GM23248 (cell line): ENCODE results near the gene SBNO2. TPM values are rescaled to one million over a fixed set of nuclear protein-coding genes. Genes with fewer than 3 reads are reported as not detected.
A peak's percentile ranks its signal among the peaks of the same experiment; 100 is the strongest.
"Not testable (repeated sequence)": the region's sequence is repeated elsewhere in the genome, so short reads cannot be mapped to it uniquely, and the experiment has no call there.

ENCODE experiments used
- DNase-seq: peaks from one replicate; pipeline ENCODE4 v3.0.0-alpha.2; 2015
- H2AFZ ChIP-seq: fragments of 200-600 bp; sonication (generic); 2 replicates; pipeline ENCODE4 v1.6.1; 2016; ENCODE audit warnings: antibody characterized with exemption
- H3F3A ChIP-seq: fragments of 200-600 bp; sonication (generic); 2 replicates; pipeline ENCODE4 v1.6.1; 2016; ENCODE audit warnings: mild to moderate bottlenecking, antibody characterized with exemption, mixed run types; ENCODE audit not compliant: insufficient read depth
- H3K27ac ChIP-seq: fragments of 200-600 bp; sonication (generic); 2 replicates; pipeline ENCODE4 v1.5.1; 2016; ENCODE audit warnings: mild to moderate bottlenecking
- H3K27me3 ChIP-seq: fragments of 200-600 bp; sonication (generic); replicated peaks from 2 replicates; pipeline ENCODE4 v1.6.1; 2016; ENCODE audit warnings: mild to moderate bottlenecking; ENCODE audit not compliant: insufficient read depth
- H3K36me3 ChIP-seq: fragments of 200-600 bp; sonication (generic); 2 replicates; pipeline ENCODE4 v1.6.1; 2016; ENCODE audit warnings: low read depth, mild to moderate bottlenecking
- H3K4me1 ChIP-seq: fragments of 200-600 bp; sonication (generic); 2 replicates; pipeline ENCODE4 v1.6.1; 2016; ENCODE audit warnings: mild to moderate bottlenecking; ENCODE audit not compliant: insufficient read depth
- H3K4me2 ChIP-seq: fragments of 200-600 bp; sonication (generic); one replicate; pipeline ENCODE4 v1.6.1; 2016; ENCODE audit warnings: mild to moderate bottlenecking; ENCODE audit not compliant: unreplicated experiment
- H3K4me3 ChIP-seq: fragments of 200-600 bp; sonication (generic); 2 replicates; pipeline ENCODE4 v1.5.1; 2016; ENCODE audit warnings: mild to moderate bottlenecking
- H3K79me2 ChIP-seq: fragments of 200-600 bp; sonication (generic); 2 replicates; pipeline ENCODE4 v1.6.1; 2016; ENCODE audit warnings: mild to moderate bottlenecking; ENCODE audit not compliant: insufficient read depth
- H3K9ac ChIP-seq: fragments of 200-600 bp; sonication (generic); 2 replicates; pipeline ENCODE4 v1.6.1; 2016; ENCODE audit warnings: mild to moderate bottlenecking
- H3K9me2 ChIP-seq: fragments of 200-600 bp; sonication (generic); 2 replicates; pipeline ENCODE4 v1.6.1; 2016; ENCODE audit warnings: mixed run types, mild to moderate bottlenecking, moderate library complexity; ENCODE audit not compliant: insufficient read depth
- H3K9me3 ChIP-seq: fragments of 200-600 bp; sonication (generic); one replicate; pipeline ENCODE4 v1.6.1; 2017; ENCODE audit warnings: low read depth
- H4K20me1 ChIP-seq: fragments of 200-600 bp; sonication (generic); 2 replicates; pipeline ENCODE4 v1.6.0; 2016; ENCODE audit not compliant: insufficient read depth
- EZH2 ChIP-seq: fragments of 200-600 bp; sonication (generic); IDR thresholded peaks from 2 replicates; pipeline ENCODE4 v1.6.1; 2018; ENCODE audit warnings: antibody characterized with exemption, mild to moderate bottlenecking; ENCODE audit not compliant: insufficient read depth, poor library complexity, severe bottlenecking
- EZH2phosphoT487 ChIP-seq: fragments of 200-600 bp; sonication (generic); IDR thresholded peaks from 2 replicates; pipeline ENCODE4 v1.6.1; 2018; ENCODE audit warnings: antibody characterized with exemption, moderate library complexity, mild to moderate bottlenecking, low read depth; ENCODE audit not compliant: insufficient read depth
- WGBS, 2 experiments: methylation state at CpG; one replicate each; pipeline ENCODE4 v1.1.6; 2015 to 2017; ENCODE audit warnings: low lambda C conversion rate in 2 of 2, low coverage in 1 of 2; ENCODE audit errors: missing lambda C conversion rate in 2 of 2; 5-methylcytosine and 5-hydroxymethylcytosine counted together
- in situ Hi-C: fragments of 300-500 bp; cut with MboI; formaldehyde crosslinking; loops from 2 replicates; pipeline ENCODE4 v1.15.0; 2020
- polyA plus RNA-seq: library from polyadenylated mRNA; unstranded; fragments of >200 nt; fragmentation: Nextera tagmentation; extraction: Ambion mirVana; gene quantifications from 2 replicates; pipeline ENCODE4 v1.2.1, GENCODE V29; 2016
- total RNA-seq: library from RNA; depleted of rRNA; stranded (reverse); fragments of >200 nt; shearing (Covaris generic); gene quantifications from 2 replicates; pipeline ENCODE4 v1.2.3, GENCODE V29; 2014

Gene SBNO2
- total and polyA plus RNA-seq, 2 experiments from 2014 or later, result 7.5 to 70.4 TPM

GRCh38 chr19:1131718-1132551 lies 42.1 kb downstream of the SBNO2 start:
- Histone ChIP-seq H3K27ac (peak overlapping the region; percentile 95), H3K79me2 (peaks cover 95% of the 10 kb centered on the region), H3K4me2 (peak overlapping the region; percentile 77), H3K9me3 (no peaks in the 10 kb centered on the region), H3K4me3 (peak overlapping the region; percentile 84), H3K9ac (peak overlapping the region; percentile 96), H3K36me3 (no peaks in the 10 kb centered on the region), H3K9me2 (no peaks in the 10 kb centered on the region), H4K20me1 (no peaks in the 10 kb centered on the region), H3K4me1 (peaks cover 19% of the 10 kb centered on the region; the same call in 1 of the 2 replicates), H3K27me3 (no peaks in the 10 kb centered on the region), H2AFZ (no peak overlapping the region), H3F3A (peaks cover 8% of the 10 kb centered on the region; the same call in 1 of the 2 replicates)
- in situ Hi-C loops, result no loop called here
- 2% methylated on average over 48 to 52 of the region's 64 CpGs for WGBS, 2 experiments
- peak; percentile 99 for DNase-seq
- TF ChIP-seq EZH2phosphoT487 (no peak), EZH2 (no peak)

- peak; percentile 55 for DNase-seq
- no peak overlapping the region for H2AFZ ChIP-seq
Measured at GRCh38 chr19:1130771-1131717, 43.0 kb downstream of the SBNO2 start.

GRCh38 chr19:1129535-1129934 lies 44.5 kb downstream of the SBNO2 start:
- TF ChIP-seq EZH2phosphoT487 (no peak), EZH2 (no peak)
- Histone ChIP-seq H3K4me1 (peaks cover 19% of the 10 kb centered on the region; the same call in 1 of the 2 replicates), H3K4me3 (peak overlapping the region; percentile 84; the same call in 1 of the 2 replicates), H2AFZ (no peak overlapping the region), H3K79me2 (peaks cover 96% of the 10 kb centered on the region), H3K27me3 (no peaks in the 10 kb centered on the region), H3K9me3 (no peaks in the 10 kb centered on the region), H3K27ac (no peak overlapping the region), H4K20me1 (no peaks in the 10 kb centered on the region), H3K9me2 (no peaks in the 10 kb centered on the region), H3K9ac (peak overlapping the region; percentile 96; the same call in 1 of the 2 replicates), H3K36me3 (peaks cover 14% of the 10 kb centered on the region; the same call in 1 of the 2 replicates), H3F3A (peaks cover 8% of the 10 kb centered on the region; the same call in 1 of the 2 replicates), H3K4me2 (peak overlapping the region; percentile 77)
- 93 to 98% methylated on average over 14 to 18 of the region's 18 CpGs for WGBS, 2 experiments
- no peak for DNase-seq
- in situ Hi-C loops, result no loop called here

More at GRCh38 chr19:1130771-1131717, 43.0 kb downstream of the SBNO2 start:
- H4K20me1 ChIP-seq, result no peaks in the 10 kb centered on the region
- peaks cover 96% of the 10 kb centered on the region for H3K79me2 ChIP-seq
- peaks cover 19% of the 10 kb centered on the region; the same call in 1 of the 2 replicates for H3K4me1 ChIP-seq
- peak overlapping the region; percentile 95 for H3K27ac ChIP-seq
- H3K4me2 ChIP-seq, result peak overlapping the region; percentile 77
- H3F3A ChIP-seq, result peaks cover 8% of the 10 kb centered on the region; the same call in 1 of the 2 replicates
- H3K9me2 ChIP-seq, result no peaks in the 10 kb centered on the region
- peak overlapping the region; percentile 96 for H3K9ac ChIP-seq
- in situ Hi-C loops, result no loop called here
- H3K9me3 ChIP-seq, result no peaks in the 10 kb centered on the region
- no peaks in the 10 kb centered on the region for H3K27me3 ChIP-seq
- H3K36me3 ChIP-seq, result 0 out of 2 replicates have a peak, but pooled peaks cover 2% of the 10 kb centered on the region
- H3K4me3 ChIP-seq, result peak overlapping the region; percentile 84
- WGBS, 2 experiments, result 9 to 11% methylated on average over 21 to 22 of the region's 22 CpGs
- TF ChIP-seq EZH2, result no peak
- no peak for TF ChIP-seq EZH2phosphoT487

GRCh38 chr19:1129084-1129483 lies 45.0 kb downstream of the SBNO2 start:
- H4K20me1 ChIP-seq, H3F3A ChIP-seq, H2AFZ ChIP-seq, H3K27ac ChIP-seq, DNase-seq, H3K4me2 ChIP-seq, H3K27me3 ChIP-seq, H3K4me3 ChIP-seq, H3K9me3 ChIP-seq, in situ Hi-C loops, H3K9me2 ChIP-seq: not testable (repeated sequence)
- 81 to 87% methylated on average over 7 of the region's 7 CpGs for WGBS, 2 experiments
- Histone ChIP-seq H3K36me3 (peaks cover 14% of the 10 kb centered on the region; the same call in 1 of the 2 replicates), H3K79me2 (peaks cover 96% of the 10 kb centered on the region), H3K9ac (peak overlapping the region; percentile 10; the same call in 1 of the 2 replicates), H3K4me1 (peaks cover 19% of the 10 kb centered on the region; the same call in 1 of the 2 replicates)
